ENCODE results near the gene BLTP3A.

The BLTP3A gene

GRCh38 chr6:34836008-34836407 lies 44.1 kb downstream of the BLTP3A start:
- TF ChIP-seq CTCF (IDR thresholded peaks at IDR 0.05; ENCODE audit: borderline replicate concordance, control extremely low read depth, extremely low read depth, insufficient read depth, missing control alignments): no peak
- no peak for DNase-seq (ENCODE audit: low spot score)
- in situ Hi-C loops (cut with MboI; ENCODE audit: low sequenced_read_pairs, unreplicated experiment): no loop called here

GRCh38 chr6:34836451-34836850 lies 44.6 kb downstream of the BLTP3A start:
- in situ Hi-C loops (cut with MboI; ENCODE audit: low sequenced_read_pairs, unreplicated experiment): no loop called here
- DNase-seq (ENCODE audit: low spot score): no peak
- no peak for TF ChIP-seq CTCF (IDR thresholded peaks at IDR 0.05; ENCODE audit: borderline replicate concordance, control extremely low read depth, extremely low read depth, insufficient read depth, missing control alignments)

GRCh38 chr6:34837528-34837927 lies 45.6 kb downstream of the BLTP3A start:
- in situ Hi-C loops (cut with MboI; ENCODE audit: low sequenced_read_pairs, unreplicated experiment): no loop called here
- no peak for DNase-seq (ENCODE audit: low spot score)
- no peak for TF ChIP-seq CTCF (IDR thresholded peaks at IDR 0.05; ENCODE audit: borderline replicate concordance, control extremely low read depth, extremely low read depth, insufficient read depth, missing control alignments)

- in situ Hi-C loops (cut with MboI; ENCODE audit: low sequenced_read_pairs, unreplicated experiment): no loop called here
- no peak for DNase-seq (ENCODE audit: low spot score)
Observed at GRCh38 chr6:34839666-34840352, 47.9 kb downstream of the BLTP3A start.

More at GRCh38 chr6:34839666-34840352, 47.9 kb downstream of the BLTP3A start:
- TF ChIP-seq CTCF (IDR thresholded peaks at IDR 0.05; ENCODE audit: borderline replicate concordance, control extremely low read depth, extremely low read depth, insufficient read depth, missing control alignments): no peak
